ENCODE measurements around the gene AHI1.
A peak's percentile ranks its signal among the peaks of the same experiment; 100 is the strongest.
"Not testable (repeated sequence)": the region's sequence is repeated elsewhere in the genome, so short reads cannot be mapped to it uniquely, and the experiment has no call there.

AHI1 gene

DNA sequence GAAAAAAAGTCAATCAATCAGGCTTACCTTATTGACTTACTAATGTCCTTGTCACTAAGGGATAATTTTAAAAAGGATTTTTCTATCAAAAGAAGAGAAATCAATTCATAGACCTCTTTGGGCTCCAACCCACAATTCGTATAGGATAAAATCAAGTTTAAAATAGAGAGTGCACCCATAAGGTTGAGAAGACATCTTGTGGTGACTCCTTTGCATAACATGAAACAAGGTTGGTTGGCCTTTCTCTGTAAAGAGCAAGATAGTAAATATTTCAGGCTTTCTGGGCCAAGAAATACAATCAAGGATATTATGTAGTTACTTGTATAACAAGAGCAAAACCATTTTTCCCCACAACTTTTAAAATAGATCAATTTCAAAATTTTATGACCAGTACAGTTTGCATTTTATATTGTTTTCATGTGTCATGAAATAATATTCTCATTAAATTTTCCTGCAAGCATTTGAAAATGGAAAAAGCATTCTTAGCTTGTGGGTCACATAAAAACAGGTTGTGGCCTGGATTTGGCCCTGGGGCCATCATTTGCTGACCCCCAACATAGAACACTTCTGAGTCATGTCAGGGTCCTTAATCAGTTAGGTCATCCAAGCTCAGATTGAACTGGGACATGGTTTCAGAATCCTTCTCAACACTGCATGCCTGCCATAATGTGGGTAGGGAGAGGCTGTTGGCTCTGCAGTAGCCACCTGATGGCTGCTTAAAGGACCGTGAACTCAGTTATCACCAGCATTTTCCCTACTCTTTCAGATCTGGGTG lies 239.7 kb downstream of the AHI1 start:
- DNase-seq, result no peak

DNA sequence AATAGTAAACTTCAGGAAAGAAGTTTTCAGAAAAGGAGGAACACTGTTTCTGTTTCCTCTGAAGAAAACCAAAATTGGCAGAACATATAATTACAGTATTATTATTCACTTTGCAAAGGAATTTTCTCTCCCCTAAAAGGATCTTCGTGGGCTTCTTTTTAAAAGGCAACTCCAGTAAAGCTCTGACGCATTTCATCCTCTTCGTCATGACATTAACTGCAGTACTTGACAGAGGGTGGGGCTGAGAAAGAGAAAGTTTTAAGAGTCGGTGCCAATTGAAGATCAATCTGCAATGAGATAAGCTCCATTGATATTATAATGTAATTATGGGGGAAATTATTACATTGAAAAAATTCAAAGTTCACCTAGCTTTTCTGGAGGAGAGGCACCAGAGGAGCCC lies 240.7 kb downstream of the AHI1 start:
- DNase-seq, result no peak

DNA sequence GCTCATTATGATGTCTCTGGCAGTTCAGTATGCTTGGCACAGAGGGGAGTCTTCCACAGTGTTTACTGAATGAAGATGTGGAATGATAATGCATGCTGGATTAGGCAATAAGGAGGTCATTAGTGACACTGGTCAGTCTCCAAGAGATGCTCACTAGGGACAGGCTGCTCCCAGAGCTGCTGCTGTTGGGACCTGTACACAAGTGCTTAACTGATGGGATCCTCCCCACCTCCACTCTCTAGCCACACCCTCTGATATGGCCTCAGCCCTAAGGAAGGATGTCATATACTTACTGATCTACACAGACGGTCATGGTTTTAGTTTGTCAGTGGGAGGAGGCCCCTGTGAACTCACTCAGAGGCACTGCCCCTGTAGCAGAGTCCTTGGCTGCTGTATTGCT lies 243.1 kb downstream of the AHI1 start:
- DNase-seq, result no peak

DNA sequence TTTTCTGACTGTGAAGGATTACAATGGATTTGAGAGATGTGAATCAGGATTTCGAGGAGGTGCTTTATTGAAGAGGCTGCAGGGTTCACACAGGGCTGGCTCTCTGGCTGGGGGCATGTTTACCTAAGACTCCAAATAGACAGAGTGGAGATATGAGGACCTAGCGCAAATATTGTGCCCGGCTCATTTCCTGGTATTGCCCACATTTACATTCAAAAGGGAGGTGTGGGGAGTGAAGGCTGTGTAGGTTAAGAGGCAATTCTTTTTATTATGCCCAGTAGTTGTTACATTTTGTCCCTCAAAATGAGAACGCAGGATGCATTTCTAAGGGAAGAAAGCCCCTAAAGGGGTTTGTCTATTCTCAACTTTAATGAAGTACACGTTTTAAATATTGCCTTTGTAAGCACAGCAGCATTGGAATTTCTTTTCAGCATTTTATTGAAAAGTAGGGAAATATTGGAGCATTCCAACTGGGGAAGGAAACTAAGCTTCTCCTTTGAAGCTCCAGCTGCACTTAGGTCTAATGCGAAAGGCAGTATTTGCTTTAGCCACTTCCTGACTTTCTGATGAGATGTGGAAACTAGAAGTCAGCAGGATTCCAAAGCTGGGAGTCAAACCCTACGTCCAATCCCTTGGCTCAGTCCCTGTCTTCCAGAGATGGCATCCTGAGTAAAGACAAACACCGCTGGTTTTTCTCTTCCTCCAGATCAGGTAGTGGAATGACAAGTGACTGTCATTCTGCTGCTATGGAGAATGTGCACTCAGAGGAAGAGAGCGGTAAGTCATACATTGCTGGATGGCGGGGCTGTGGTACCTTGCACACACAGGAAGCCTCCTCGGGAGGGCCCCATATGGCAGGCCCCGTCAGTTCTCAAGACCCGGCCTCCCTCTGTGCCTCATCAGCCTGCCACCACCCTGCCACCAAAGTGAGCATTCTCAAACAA lies 245.8 kb downstream of the AHI1 start:
- no peak for DNase-seq

GRCh38 chr6:135250751-135251497 lies 246.6 kb downstream of the AHI1 start:
- no peak for DNase-seq

DNA sequence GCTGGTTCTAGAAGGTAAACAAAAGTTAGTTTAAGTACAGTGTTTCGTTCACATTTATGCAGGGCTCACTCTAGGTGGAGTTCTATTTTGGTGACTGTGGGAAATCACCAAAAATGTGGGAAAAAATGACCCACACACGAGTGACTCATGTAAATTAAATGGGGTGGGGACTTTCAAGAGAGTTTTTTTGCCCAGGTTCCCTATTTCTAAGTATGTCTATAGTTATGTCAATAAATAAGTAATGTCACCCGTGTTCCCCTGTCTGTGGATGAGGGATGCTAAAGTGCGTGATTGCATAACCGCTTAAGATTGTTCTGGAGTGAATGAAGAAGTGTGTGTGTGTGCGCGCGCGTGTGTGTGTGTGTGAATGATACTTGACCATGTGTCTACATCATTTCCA lies 247.3 kb downstream of the AHI1 start:
- DNase-seq, result no peak

GRCh38 chr6:135246412-135247012 lies 251.0 kb downstream of the AHI1 start:
- DNase-seq, result not testable (repeated sequence)

GRCh38 chr6:135244805-135245204 lies 252.7 kb downstream of the AHI1 start:
- DNase-seq, result no peak

DNA sequence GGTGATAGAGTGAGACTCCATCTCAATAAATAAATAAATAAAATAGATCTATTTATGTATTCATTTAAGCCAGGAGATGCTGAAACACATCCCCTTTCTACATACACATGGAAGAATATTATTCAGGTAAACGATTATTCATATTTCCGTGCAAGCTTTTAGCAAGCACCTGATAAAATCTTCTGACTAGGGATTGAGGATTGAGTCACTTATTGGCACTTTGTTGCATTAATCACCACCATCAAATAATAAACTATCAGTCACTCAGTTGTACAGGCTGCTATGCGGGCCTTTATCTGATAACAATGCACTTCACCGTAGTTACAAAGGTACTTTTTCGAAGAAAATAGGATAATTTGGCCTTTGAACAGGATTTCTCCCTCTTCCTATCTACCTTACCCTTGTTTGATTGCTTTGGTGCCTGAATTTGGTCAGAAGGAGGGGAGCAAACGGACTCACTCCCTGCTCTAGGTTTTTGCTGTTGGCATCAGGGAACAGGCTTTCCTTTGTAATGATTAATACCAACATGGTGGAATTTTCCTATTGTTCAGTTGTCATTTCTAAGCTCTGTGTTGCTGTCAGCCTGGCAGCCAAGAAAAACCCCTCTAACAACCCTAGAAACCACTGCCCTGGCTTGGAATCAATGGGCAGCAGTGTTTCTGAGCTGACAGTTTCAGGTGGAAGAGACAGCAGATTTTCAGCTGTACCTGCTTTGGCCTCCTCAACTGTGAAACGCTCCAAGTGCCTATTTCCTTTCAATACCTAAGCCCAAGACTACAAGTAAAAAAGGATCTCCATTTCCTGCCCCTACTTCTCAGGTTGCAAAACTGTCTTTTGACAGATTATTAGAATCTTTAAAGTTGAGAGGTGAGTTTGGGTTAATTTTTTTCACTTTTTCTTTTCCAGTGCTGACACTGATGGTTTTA lies 253.4 kb downstream of the AHI1 start:
- DNase-seq, result no peak

- DNase-seq, result no peak
These were observed 256.8 kb downstream of the AHI1 start for GRCh38 chr6:135240711-135241110.

GRCh38 chr6:135236732-135237131 lies 260.8 kb downstream of the AHI1 start:
- DNase-seq, result peak; percentile 32

DNA sequence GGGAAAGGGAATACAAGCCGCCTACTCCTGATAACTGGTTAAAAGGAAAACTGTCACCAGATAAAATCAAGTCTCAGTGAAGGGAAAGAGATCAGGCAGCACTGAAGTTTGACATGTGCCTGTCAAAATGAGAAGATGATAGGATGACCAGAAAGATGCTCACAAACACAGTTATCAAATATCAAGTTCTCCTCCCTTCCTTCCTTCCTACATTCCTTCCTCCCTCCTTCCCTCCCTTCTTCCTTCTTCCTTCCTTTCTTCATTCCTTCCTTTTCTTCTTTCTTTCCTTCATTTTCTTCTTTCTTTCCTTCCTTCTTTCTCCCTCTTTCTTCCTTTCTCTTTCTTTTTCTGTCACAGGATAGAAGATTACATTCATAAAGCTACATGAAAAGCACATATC lies 261.2 kb downstream of the AHI1 start:
- DNase-seq, result no peak

GRCh38 chr6:135235716-135236115 lies 261.8 kb downstream of the AHI1 start:
- no peak for DNase-seq

DNA sequence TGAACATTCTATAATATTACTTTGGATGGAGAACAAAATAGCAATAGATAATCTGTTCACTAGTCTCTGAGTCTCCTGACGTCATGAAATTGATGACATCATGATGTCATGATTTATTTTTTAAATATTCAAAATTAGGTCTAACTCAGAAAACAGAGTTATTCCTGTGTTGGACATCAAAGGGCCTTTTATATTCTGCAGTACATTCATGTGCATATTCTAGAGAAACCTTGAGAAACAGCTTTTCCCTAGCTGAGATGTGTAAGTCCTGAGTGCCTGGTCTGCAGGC lies 263.1 kb downstream of the AHI1 start:
- no peak for DNase-seq

GRCh38 chr6:135233686-135234491 lies 263.7 kb downstream of the AHI1 start:
- DNase-seq, result no peak

All from CD4-positive, alpha-beta T cell treated with Interleukin-17A for 4 hours (primary cell).